Astrocyte of the cerebellum (primary cell): ENCODE results near the gene S100A3.

Experiments
- DNase-seq: peaks from one replicate; pipeline ENCODE4 v3.0.0-alpha.2; 2011; ENCODE audit warnings: low read depth
- H3K4me3 ChIP-seq: 2 replicates; pipeline ENCODE4 v1.5.1; 2011; ENCODE audit warnings: mild to moderate bottlenecking, low read depth, low read length, moderate library complexity
- CTCF ChIP-seq: IDR thresholded peaks from 2 replicates; pipeline ENCODE4 v1.5.1; 2012; ENCODE audit warnings: low read length, low read depth, moderate library complexity, mild to moderate bottlenecking; ENCODE audit errors: missing control alignments
- in situ Hi-C: cut with HindIII; loops from 2 replicates; pipeline ENCODE4 v1.10.0; 2017; ENCODE audit warnings: low sequenced_read_pairs

Gene S100A3

GRCh38 chr1:153509036-153509435 is 40.0 kb downstream of the S100A3 start:
- DNase-seq, result no peak
- no peak overlapping the region for H3K4me3 ChIP-seq
- in situ Hi-C loops, result no loop called here
- no peak for TF ChIP-seq CTCF

- no peak for DNase-seq
- no peak overlapping the region for H3K4me3 ChIP-seq
- in situ Hi-C loops, result no loop called here
- TF ChIP-seq CTCF, result no peak
Measured at GRCh38 chr1:153507926-153508583, 41.0 kb downstream of the S100A3 start.

GRCh38 chr1:153506831-153507413 is 42.1 kb downstream of the S100A3 start:
- DNase-seq, result peak; percentile 41
- no peak overlapping the region for H3K4me3 ChIP-seq
- TF ChIP-seq CTCF, result no peak
- in situ Hi-C loops, result no loop called here

- DNase-seq, result no peak
- H3K4me3 ChIP-seq, result no peak overlapping the region
- no peak for TF ChIP-seq CTCF
- in situ Hi-C loops, result no loop called here
Measured at GRCh38 chr1:153506386-153506785, 42.7 kb downstream of the S100A3 start.

GRCh38 chr1:153505576-153505975 is 43.5 kb downstream of the S100A3 start:
- in situ Hi-C loops, result no loop called here
- no peak for DNase-seq
- no peak for TF ChIP-seq CTCF
- H3K4me3 ChIP-seq, result no peak overlapping the region

- no peak for DNase-seq
- H3K4me3 ChIP-seq, result no peak overlapping the region
- TF ChIP-seq CTCF, result no peak
- in situ Hi-C loops, result no loop called here
Measured at GRCh38 chr1:153503766-153504165, 45.3 kb downstream of the S100A3 start.

GRCh38 chr1:153498746-153499145 is 50.3 kb downstream of the S100A3 start:
- no peak overlapping the region for H3K4me3 ChIP-seq
- no peak for TF ChIP-seq CTCF
- in situ Hi-C loops, result no loop called here
- no peak for DNase-seq
